CD4-positive, alpha-beta T cell treated with Interleukin-4 for 1 hour (primary cell): ENCODE data around the gene ASAH2B.
A peak's percentile ranks its signal among the peaks of the same experiment; 100 is the strongest.
"Not testable (repeated sequence)": the region's sequence is repeated elsewhere in the genome, so short reads cannot be mapped to it uniquely, and the experiment has no call there.

ENCODE experiments used
- DNase-seq, 2 donors: peaks; one replicate each; pipeline ENCODE4 v3.0.0-alpha.2; 2020 to 2022

The ASAH2B gene

GRCh38 chr10:50739618-50740292, at the start of gene ASAH2B:
Gene ASAH2B (plus strand): TSS chr10:50739936. CDS start chr10:50745131, 5,195 bp downstream.
- DNase-seq: peak; percentile 62 to 74

- not testable (repeated sequence) for DNase-seq
Measured at GRCh38 chr10:50697819-50698218, 41.9 kb upstream of the ASAH2B start.

GRCh38 chr10:50701947-50702346, 37.8 kb upstream of the ASAH2B start:
- not testable (repeated sequence) for DNase-seq

DNA sequence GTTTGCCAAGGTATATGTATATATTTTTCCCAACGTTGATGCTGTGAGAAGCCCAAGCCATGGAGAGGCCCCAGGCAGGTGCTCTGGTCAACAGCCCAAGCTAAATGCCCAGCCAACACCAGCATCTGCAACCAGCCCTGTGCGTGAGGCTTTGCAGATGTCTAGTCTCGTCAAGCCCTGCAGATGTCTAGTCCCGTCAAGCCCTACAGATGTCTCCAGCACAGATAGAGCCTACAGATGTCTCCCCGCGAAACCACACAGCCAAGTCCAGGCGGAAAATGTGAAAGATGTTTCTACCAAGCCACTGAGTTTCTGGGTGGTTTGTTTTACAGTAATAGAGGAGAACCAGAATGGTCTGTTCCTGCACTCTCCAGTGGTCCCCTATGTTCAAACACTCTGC, 36.7 kb upstream of the ASAH2B start:
- not testable (repeated sequence) for DNase-seq

DNA sequence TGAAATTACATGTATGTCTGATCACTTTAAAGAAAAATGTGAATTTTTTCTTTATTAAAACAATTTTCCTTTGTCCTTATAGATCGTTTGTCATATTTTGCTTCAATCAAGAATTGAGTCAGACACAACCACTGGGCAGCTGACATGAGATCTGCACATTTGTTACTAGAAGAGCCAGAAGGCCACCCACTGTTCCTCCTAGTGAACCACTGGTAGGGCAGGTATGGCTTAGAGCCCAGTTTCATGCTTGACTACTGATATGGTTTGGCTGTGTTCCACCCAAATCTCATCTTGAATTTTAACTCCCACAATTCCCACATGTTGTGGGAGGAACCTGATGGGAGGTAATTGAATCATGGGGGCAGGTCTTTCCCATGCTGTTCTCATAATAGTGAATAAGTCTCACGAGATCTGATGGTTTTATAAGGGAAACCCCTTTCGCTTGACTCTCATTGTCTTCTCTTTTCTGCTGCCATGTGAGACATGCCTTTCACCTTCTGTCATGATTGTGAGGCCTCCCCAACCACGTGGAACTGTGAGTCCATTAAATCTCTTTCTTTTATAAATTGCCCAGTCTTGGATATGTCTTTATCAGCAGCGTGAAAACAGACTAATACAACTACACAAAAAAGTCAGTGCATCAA, 35.2 kb upstream of the ASAH2B start:
- DNase-seq: not testable (repeated sequence)

DNA sequence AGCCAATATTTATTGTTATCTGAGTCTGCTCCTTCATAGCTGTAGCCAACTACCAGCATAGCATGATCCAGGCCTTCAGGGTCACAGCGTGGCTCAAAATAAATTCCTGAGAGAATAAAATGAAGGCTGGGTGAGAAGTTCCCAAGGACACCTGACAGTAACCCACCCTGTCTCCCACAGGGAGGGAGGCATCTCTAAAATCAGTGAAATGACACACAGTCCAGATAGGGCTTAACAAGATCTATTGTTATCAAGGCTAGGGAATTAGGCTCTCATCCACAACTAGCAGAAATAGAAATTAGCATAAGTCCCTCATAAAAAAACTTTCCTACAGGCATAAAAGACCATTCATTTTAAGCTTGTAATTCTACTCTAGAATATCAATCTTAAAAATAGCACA, 33.7 kb upstream of the ASAH2B start:
- not testable (repeated sequence) for DNase-seq

GRCh38 chr10:50710241-50710640, 29.5 kb upstream of the ASAH2B start:
- not testable (repeated sequence) for DNase-seq

GRCh38 chr10:50723812-50724211, 15.9 kb upstream of the ASAH2B start:
- not testable (repeated sequence) for DNase-seq

DNA sequence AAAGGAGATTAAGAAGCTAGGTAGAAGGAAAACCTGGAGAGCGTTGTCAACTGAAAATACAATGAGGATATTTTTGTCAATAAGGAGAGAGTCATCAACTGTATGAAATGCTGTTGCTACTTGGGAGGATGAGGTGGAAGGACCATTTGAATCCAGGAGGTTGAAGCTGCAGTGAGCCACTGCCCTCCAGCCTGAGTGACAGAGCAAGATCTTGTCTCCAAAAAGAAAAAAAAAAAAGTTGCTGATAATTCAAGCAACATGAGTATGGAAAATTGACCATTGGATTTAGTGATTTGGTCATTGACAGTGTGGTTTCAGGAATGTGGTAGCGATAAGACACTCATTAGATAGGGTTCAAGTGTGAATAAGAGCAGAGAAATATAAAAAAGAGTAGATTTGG, 11.6 kb upstream of the ASAH2B start:
- DNase-seq: not testable (repeated sequence)

GRCh38 chr10:50738987-50739617, 634 bp upstream of the ASAH2B start:
- DNase-seq: not testable (repeated sequence)

DNA sequence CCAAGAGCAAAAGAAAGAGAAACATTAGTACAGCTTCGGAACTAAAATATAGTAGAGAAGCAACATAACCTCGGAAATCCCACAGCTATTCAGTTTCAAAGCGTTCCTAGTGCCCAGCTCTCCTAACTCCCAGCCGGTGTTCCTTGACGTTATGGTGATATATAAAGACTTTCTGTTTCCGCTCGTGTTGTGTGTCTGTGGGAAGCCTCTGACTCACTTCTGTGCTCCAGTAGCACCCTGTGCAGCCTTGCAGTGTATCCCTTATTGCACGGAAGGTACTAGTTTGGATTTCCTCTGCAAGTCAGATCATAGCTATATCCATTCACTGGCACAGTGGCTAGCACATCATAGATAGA, 535 bp downstream of the ASAH2B start:
- DNase-seq: peak in 1 of 2 donors; percentile 14

GRCh38 chr10:50742820-50743219, 3.1 kb downstream of the ASAH2B start:
- DNase-seq: peak in 1 of 2 donors; percentile 15

- not testable (repeated sequence) for DNase-seq
Measured at GRCh38 chr10:50766774-50767513, 27.2 kb downstream of the ASAH2B start.

- DNase-seq: not testable (repeated sequence)
Measured at GRCh38 chr10:50772042-50772441, 32.3 kb downstream of the ASAH2B start.

GRCh38 chr10:50774868-50775267, 35.1 kb downstream of the ASAH2B start:
- not testable (repeated sequence) for DNase-seq

DNA sequence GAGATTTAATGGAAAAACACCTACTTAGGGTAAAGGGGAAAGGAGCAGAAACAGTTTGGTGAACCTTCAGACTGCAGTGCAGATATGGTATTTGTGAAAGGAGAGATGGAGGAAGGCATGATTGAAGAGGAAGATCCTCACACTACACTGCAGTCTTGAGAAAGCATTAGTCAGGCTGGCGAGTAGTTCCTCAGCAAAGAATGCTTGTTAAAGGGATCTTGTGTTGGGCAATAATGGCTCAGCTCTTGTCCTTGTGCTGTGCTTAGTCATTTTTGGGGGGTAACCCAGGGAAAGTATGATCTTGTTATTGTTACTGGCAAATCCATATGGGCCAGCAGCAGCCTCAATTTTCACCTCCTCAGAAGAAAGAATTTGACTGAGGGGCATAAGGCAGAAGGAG, 40.3 kb downstream of the ASAH2B start:
- not testable (repeated sequence) for DNase-seq

DNA sequence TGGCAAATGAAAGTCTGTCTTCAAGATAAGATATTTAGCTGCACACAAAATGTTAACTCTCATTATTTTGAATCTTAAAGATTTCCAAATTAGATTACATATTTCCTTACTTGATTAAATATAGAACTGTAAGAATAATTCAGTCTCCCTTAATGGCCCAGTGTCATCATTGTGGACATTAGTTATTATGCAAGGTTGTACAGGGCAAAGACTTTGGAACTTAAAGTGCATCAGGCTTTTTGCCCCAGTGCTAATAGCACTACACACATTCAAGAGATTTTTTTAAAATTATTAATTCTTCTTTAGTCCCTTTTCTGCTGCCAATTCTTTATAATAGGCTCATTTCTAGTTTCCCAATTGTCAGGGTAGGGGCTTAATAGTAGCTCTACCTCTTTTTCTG, 42.3 kb downstream of the ASAH2B start:
- not testable (repeated sequence) for DNase-seq

DNA sequence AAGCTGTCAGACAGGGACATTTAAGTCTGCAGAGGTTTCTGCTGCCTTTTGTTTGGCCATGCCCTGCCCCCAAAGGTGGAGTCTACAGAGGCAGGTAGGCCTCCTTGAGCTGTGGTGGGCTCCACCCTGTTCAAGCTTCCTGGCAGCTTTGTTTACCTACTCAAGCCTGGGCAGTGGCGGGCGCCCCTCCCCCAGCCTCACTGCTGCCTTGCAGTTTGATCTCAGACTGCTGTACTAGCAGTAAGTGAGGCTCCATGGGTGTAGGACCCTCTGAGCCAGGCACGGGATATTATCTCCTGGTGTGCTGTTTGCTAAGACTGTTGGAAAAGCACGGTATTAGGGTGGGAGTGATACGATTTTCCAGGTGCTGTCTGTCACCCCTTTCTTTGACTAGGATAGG, 48.2 kb downstream of the ASAH2B start:
- DNase-seq: not testable (repeated sequence)

DNA sequence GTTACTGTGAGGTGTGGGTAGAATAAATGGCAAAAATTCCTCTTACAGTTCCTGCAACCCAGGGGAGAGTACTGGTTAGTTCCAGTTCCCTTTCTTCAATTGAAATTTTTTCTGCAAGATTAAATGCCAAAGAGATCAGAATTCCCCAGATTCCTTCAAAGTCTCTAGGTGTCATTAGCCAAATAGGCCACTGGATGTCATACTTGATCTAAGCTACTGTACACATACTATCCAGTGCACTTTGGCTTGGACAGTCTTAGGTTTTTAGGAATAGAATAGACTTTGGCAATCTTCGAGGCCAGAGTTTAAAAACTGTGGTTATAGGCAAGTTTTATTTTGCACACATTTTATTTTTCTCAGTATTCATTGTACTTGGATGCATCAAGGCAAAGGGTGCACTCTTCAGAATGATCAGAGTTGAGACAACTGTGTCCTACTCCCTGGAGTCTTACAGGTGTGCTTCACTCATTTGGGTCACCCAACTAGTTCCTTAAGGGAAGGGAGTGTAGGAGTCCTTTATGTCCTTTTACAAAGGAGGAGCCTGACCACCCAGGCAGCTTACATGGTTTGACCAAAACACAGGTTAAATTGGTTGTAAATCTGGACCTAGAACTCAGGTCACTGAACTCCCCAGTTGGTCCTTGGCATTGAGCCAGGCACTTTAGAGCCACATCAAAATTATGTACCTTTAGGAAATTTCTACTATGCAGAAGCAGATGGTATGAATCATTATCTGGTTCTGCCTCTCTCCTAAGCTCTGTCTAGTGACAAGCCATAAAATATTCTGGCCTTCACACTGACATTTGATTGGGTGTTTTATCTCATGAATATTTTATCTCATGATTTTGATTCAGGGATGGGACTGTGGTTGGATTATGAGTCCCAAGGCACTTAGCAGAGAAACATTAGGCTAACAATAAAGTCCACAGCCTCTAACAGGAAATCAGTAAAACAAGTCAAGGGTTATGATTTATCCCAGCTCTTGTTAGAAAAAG, 49.5 kb downstream of the ASAH2B start:
- DNase-seq: no peak

- DNase-seq: no peak
Measured at GRCh38 chr10:50794490-50794889, 54.8 kb downstream of the ASAH2B start.

GRCh38 chr10:50796693-50797092, 57.0 kb downstream of the ASAH2B start:
- DNase-seq: no peak

- no peak for DNase-seq
Measured at GRCh38 chr10:50798297-50798696, 58.6 kb downstream of the ASAH2B start.
